Neural crest cell (in vitro differentiated cells): ENCODE data around the gene ME1. TPM values are rescaled to one million over a fixed set of nuclear protein-coding genes. Genes with fewer than 3 reads are reported as not detected.

Experiments used
- DNase-seq: peaks from one replicate; pipeline ENCODE4 v3.0.0; 2021; ENCODE audit warnings: low read depth, mixed read lengths, low spot score
- H3K27ac Mint-ChIP-seq: one replicate; pipeline ENCODE4 v1.8.0; 2021; ENCODE audit warnings: mild to moderate bottlenecking, mixed read lengths; ENCODE audit not compliant: unreplicated experiment
- H3K27me3 Mint-ChIP-seq: 2 replicates; pipeline ENCODE4 v1.8.0; 2021; ENCODE audit warnings: low read depth, mild to moderate bottlenecking, mixed read lengths
- H3K36me3 Mint-ChIP-seq: 2 replicates; pipeline ENCODE4 v1.8.0; 2021; ENCODE audit warnings: low read depth, mild to moderate bottlenecking, mixed read lengths
- H3K4me1 Mint-ChIP-seq: 2 replicates; pipeline ENCODE4 v1.8.0; 2021; ENCODE audit warnings: mixed read lengths
- H3K4me3 Mint-ChIP-seq: one replicate; pipeline ENCODE4 v1.8.0; 2021; ENCODE audit warnings: mild to moderate bottlenecking, mixed read lengths
- H3K9me3 Mint-ChIP-seq: 2 replicates; pipeline ENCODE4 v1.8.0; 2021; ENCODE audit warnings: mixed read lengths
- CTCF ChIP-seq: fragments of 200-600 bp; sonication (generic); conservative IDR thresholded peaks from 2 replicates; pipeline ENCODE4 v1.5.0; 2021; ENCODE audit warnings: antibody characterized with exemption, mild to moderate bottlenecking
- total RNA-seq: library from RNA; stranded (reverse); gene quantifications from 2 replicates; pipeline ENCODE4 v1.2.1, GENCODE V29; 2021

Gene ME1
- total RNA-seq, 1 donor from 2014 or later, result 4.4 TPM

GRCh38 chr6:83231146-83231545, 199.7 kb downstream of the ME1 start:
- Mint-ChIP-seq H3K27ac (no peak overlapping the region), H3K36me3 (no peaks in the 10 kb centered on the region), H3K4me1 (no peaks in the 10 kb centered on the region), H3K4me3 (no peak overlapping the region), H3K27me3 (no peaks in the 10 kb centered on the region), H3K9me3 (no peaks in the 10 kb centered on the region)
- DNase-seq, result no peak
- TF ChIP-seq CTCF, result no peak

- Mint-ChIP-seq H3K27me3 (no peaks in the 10 kb centered on the region), H3K36me3 (no peaks in the 10 kb centered on the region), H3K4me1 (no peaks in the 10 kb centered on the region), H3K27ac (no peak overlapping the region), H3K4me3 (no peak overlapping the region), H3K9me3 (no peaks in the 10 kb centered on the region)
- no peak for TF ChIP-seq CTCF
- no peak for DNase-seq
These were observed 204.3 kb downstream of the ME1 start for GRCh38 chr6:83226517-83226916.

GRCh38 chr6:83221889-83222479, 208.9 kb downstream of the ME1 start:
- H3K4me3 Mint-ChIP-seq, result no peak overlapping the region
- H3K4me1 Mint-ChIP-seq, result no peaks in the 10 kb centered on the region
- H3K27ac Mint-ChIP-seq, result no peak overlapping the region
- H3K36me3 Mint-ChIP-seq, result no peaks in the 10 kb centered on the region
- no peak for DNase-seq
- H3K9me3 Mint-ChIP-seq, result no peaks in the 10 kb centered on the region
- peak; percentile 78 for TF ChIP-seq CTCF
- no peaks in the 10 kb centered on the region for H3K27me3 Mint-ChIP-seq

GRCh38 chr6:83221276-83221675, 209.6 kb downstream of the ME1 start:
- DNase-seq, result no peak
- Mint-ChIP-seq H3K36me3 (no peaks in the 10 kb centered on the region), H3K27ac (no peak overlapping the region), H3K9me3 (no peaks in the 10 kb centered on the region), H3K4me3 (no peak overlapping the region), H3K4me1 (no peaks in the 10 kb centered on the region), H3K27me3 (no peaks in the 10 kb centered on the region)
- no peak for TF ChIP-seq CTCF

- DNase-seq, result no peak
- Mint-ChIP-seq H3K36me3 (no peaks in the 10 kb centered on the region), H3K4me3 (no peak overlapping the region), H3K27me3 (no peaks in the 10 kb centered on the region), H3K9me3 (no peaks in the 10 kb centered on the region), H3K27ac (no peak overlapping the region), H3K4me1 (peaks cover 3% of the 10 kb centered on the region)
- TF ChIP-seq CTCF, result no peak
These were observed 210.7 kb downstream of the ME1 start for GRCh38 chr6:83220121-83220520.

GRCh38 chr6:83218646-83219045, 212.2 kb downstream of the ME1 start:
- H3K4me1 Mint-ChIP-seq, result peaks cover 4% of the 10 kb centered on the region
- no peaks in the 10 kb centered on the region for H3K36me3 Mint-ChIP-seq
- no peak overlapping the region for H3K27ac Mint-ChIP-seq
- H3K27me3 Mint-ChIP-seq, result no peaks in the 10 kb centered on the region
- TF ChIP-seq CTCF, result no peak
- H3K9me3 Mint-ChIP-seq, result no peaks in the 10 kb centered on the region
- H3K4me3 Mint-ChIP-seq, result no peak overlapping the region
- DNase-seq, result no peak
